Heart left ventricle (tissue), 13 donors: ENCODE data around the gene SYNE2.

Experiments
- POLR2A ChIP-seq, 2 donors: fragments of 450-650 bp; IDR thresholded peaks; one replicate each; pipeline ENCODE4 v1.6.1; 2017; ENCODE audit warnings: antibody characterized with exemption in 2 of 2, mild to moderate bottlenecking in 2 of 2, moderate library complexity in 2 of 2
- TF ChIP-seq, protein P1 (sequence below), 12 donors: fragments of 200-600 bp; sonication (generic) in 4 of 12; IDR thresholded peaks; one replicate each; pipeline versions ENCODE4 v1.5.0 to v1.8.0; 2018 to 2022; ENCODE audit warnings: antibody characterized with exemption in 12 of 12, mild to moderate bottlenecking in 5 of 12
- donor health status: ischemic (EF 13 %, LVEDD 7.1; RV severe dilation, severe dysfunction).
- donor health status: DM: no; HTN: yes; CAD: no.
- donor health status: DM: no; HTN: no; CAD: no.
- donor health status: ischemic (EF 25% LVEDD 6.9; RV normal size, moderate dysfunction).
- donor health status: ischemic (EF 25% LVEDD 5.7; RV mildly dilated, moderate dysfunction).
- donor health status: ischemic (EF 35%, LVEDD 5.7; RV mildly dilated, moderate dysfunction).
- donor health status: nonischemic (EF 11% LVEDD 7.7; RV severe dilation, severe dysfunction).
- donor health status: DM: yes; HTN: yes; CAD: no.
- donor health status: PGD.
- donor health status: ischemic (EF 29% LVEDD 5.4; RV normal size, mild dysfunction).
- donor health status: nonischemic (EF 23%, LVEDD 6.1; RV moderate dilation, normal function).

DNA sequence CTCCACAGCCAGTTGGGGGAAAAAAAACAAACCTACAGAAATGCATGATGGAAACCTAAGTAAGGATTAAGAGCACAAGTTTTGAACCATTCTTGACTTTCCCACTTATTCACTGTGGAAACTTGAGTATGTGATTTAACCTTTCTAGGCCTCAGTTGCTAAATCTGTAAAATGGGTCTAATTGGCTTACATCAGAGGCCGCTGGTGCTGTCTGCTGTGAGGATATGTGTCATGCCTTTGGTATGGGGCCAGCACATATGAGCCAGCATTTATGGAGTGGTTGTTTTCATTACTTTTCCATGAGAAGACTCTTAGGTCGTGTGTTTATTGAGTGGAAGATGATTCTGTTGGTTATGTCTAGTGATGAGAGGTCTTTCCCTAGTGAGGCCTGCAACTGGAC lies 339.0 kb downstream of the SYNE2 start:
- TF ChIP-seq, protein P1, sequence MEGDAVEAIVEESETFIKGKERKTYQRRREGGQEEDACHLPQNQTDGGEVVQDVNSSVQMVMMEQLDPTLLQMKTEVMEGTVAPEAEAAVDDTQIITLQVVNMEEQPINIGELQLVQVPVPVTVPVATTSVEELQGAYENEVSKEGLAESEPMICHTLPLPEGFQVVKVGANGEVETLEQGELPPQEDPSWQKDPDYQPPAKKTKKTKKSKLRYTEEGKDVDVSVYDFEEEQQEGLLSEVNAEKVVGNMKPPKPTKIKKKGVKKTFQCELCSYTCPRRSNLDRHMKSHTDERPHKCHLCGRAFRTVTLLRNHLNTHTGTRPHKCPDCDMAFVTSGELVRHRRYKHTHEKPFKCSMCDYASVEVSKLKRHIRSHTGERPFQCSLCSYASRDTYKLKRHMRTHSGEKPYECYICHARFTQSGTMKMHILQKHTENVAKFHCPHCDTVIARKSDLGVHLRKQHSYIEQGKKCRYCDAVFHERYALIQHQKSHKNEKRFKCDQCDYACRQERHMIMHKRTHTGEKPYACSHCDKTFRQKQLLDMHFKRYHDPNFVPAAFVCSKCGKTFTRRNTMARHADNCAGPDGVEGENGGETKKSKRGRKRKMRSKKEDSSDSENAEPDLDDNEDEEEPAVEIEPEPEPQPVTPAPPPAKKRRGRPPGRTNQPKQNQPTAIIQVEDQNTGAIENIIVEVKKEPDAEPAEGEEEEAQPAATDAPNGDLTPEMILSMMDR (IDR thresholded peaks at IDR 0.05) = no peak
- no peak for TF ChIP-seq POLR2A (IDR thresholded peaks at IDR 0.05)
